ENCODE results near the gene EDIL3. TPM values are rescaled to one million over a fixed set of nuclear protein-coding genes. Genes with fewer than 3 reads are reported as not detected.

Gene EDIL3
- total and polyA plus RNA-seq, 10 of the 15 experiments (the other 5 are each of a cell fraction or from before 2014, with no cell fraction given) = 0.01 to 0.62 (median 0.20) TPM

DNA sequence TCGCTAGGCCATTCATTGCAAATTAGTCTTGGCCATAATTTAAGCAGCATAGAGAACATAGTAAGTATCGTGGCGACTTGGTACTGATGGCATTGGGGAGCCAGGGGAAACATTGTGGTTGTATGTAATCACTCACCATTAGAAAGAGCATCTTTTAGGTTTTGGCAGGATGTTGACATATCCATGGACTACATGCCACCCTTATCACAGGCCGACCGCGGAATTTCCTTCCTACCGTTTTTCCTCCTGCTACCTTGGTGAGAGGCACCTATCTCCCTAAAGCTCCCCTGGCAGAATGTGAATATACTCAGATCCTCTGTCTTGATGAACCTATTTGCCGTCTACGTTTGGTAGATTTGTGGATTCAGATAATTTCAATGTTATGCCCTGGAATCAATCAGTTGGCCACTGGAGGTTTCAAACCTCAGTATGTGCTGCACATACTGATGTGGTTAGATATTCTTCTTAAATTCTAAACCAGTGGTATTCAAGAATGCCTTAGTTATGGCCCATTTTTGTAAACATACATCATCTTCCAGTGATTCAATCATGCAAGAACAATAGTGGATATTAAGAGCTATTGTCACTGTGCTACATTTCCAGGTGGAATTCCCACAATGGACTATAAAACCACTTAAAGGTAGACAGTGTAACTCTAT, 393.0 kb downstream of the EDIL3 start:
- RAD21 ChIA-PET (ENCODE audit: unreplicated experiment) = no interaction called here

More for the DNA sequence above, 393.0 kb downstream of the EDIL3 start:
- 64% methylated on average over 9 of the region's 9 CpGs for WGBS (ENCODE audit: insufficient coverage, insufficient replicate concordance, low lambda C conversion rate, missing lambda C conversion rate)
- no peaks in the 10 kb centered on the region for H3K36me3 ChIP-seq (ENCODE audit: control insufficient read depth in 2 of 2, insufficient read depth in 2 of 2, low read length in 1 of 2)
- no peak overlapping the region for H2AFZ ChIP-seq (ENCODE audit: control insufficient read depth, low read depth, low read length)
- CTCF ChIA-PET = interaction anchor here (0.9 kb wide), 1 partner anchor 64 kb away, joined by 3 read pairs; no protein-coding TSS in a partner anchor
- no peaks in the 10 kb centered on the region for H3K9me3 ChIP-seq (replicated peaks; ENCODE audit: control insufficient read depth, insufficient read depth, low read length)
- in situ Hi-C loops (cut with MboI) (no loop called here), intact Hi-C loops (cut with micrococcal nuclease; ENCODE audit: unreplicated experiment) (no loop called here)
- no peak overlapping the region for H3K27ac ChIP-seq (ENCODE audit: control insufficient read depth, insufficient read depth)
- no peak overlapping the region for H3K4me3 ChIP-seq
- no peaks in the 10 kb centered on the region for H3K79me2 ChIP-seq (ENCODE audit: control insufficient read depth, insufficient read depth, low read length)
- DNase-seq (ENCODE audit: low read depth, low spot score) = no peak
- POLR2A ChIA-PET = no interaction called here
- ATAC-seq = no peak
- no TSS peak for BruUV-seq (replicated peaks)
- no peaks in the 10 kb centered on the region for H4K20me1 ChIP-seq (ENCODE audit: control insufficient read depth, insufficient read depth)
- H3K27me3 ChIP-seq (replicated peaks in 1 of 2; ENCODE audit: control insufficient read depth in 2 of 2, insufficient read depth in 2 of 2, low read length in 1 of 2) = no peaks in the 10 kb centered on the region
- SMC1A ChIA-PET (ENCODE audit: uncharacterized antibody, unreplicated experiment) = no interaction called here
- H3K4me1 ChIP-seq (ENCODE audit: control insufficient read depth, insufficient read depth, low read length) = no peaks in the 10 kb centered on the region
- H3K9ac ChIP-seq (ENCODE audit: control insufficient read depth, insufficient read depth, low read length) = no peak overlapping the region
- TF ChIP-seq, protein P1, sequence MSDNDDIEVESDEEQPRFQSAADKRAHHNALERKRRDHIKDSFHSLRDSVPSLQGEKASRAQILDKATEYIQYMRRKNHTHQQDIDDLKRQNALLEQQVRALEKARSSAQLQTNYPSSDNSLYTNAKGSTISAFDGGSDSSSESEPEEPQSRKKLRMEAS (IDR thresholded peaks at IDR 0.05; ENCODE audit: low read depth, low read length) = no peak
- no peak for TF ChIP-seq BACH1 (IDR thresholded peaks at IDR 0.05; ENCODE audit: borderline replicate concordance)
- no peak for TF ChIP-seq CHD4 (IDR thresholded peaks at IDR 0.05)
- TF ChIP-seq ZNF207 (IDR thresholded peaks at IDR 0.05; ENCODE audit: borderline replicate concordance) = no peak
- TF ChIP-seq HDAC6 (IDR thresholded peaks at IDR 0.05; ENCODE audit: unreplicated experiment) = no peak
- no peak for TF ChIP-seq FOXM1 (IDR thresholded peaks at IDR 0.05; ENCODE audit: low read depth, low read length)
- TF ChIP-seq, protein P2, sequence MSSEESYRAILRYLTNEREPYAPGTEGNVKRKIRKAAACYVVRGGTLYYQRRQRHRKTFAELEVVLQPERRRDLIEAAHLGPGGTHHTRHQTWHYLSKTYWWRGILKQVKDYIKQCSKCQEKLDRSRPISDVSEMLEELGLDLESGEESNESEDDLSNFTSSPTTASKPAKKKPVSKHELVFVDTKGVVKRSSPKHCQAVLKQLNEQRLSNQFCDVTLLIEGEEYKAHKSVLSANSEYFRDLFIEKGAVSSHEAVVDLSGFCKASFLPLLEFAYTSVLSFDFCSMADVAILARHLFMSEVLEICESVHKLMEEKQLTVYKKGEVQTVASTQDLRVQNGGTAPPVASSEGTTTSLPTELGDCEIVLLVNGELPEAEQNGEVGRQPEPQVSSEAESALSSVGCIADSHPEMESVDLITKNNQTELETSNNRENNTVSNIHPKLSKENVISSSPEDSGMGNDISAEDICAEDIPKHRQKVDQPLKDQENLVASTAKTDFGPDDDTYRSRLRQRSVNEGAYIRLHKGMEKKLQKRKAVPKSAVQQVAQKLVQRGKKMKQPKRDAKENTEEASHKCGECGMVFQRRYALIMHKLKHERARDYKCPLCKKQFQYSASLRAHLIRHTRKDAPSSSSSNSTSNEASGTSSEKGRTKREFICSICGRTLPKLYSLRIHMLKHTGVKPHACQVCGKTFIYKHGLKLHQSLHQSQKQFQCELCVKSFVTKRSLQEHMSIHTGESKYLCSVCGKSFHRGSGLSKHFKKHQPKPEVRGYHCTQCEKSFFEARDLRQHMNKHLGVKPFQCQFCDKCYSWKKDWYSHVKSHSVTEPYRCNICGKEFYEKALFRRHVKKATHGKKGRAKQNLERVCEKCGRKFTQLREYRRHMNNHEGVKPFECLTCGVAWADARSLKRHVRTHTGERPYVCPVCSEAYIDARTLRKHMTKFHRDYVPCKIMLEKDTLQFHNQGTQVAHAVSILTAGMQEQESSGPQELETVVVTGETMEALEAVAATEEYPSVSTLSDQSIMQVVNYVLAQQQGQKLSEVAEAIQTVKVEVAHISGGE (CRISPR knock-in tag; IDR thresholded peaks at IDR 0.05) = no peak
- TF ChIP-seq KLF5 (IDR thresholded peaks at IDR 0.05; ENCODE audit: partially characterized antibody) = no peak
- TF ChIP-seq, protein P3, sequence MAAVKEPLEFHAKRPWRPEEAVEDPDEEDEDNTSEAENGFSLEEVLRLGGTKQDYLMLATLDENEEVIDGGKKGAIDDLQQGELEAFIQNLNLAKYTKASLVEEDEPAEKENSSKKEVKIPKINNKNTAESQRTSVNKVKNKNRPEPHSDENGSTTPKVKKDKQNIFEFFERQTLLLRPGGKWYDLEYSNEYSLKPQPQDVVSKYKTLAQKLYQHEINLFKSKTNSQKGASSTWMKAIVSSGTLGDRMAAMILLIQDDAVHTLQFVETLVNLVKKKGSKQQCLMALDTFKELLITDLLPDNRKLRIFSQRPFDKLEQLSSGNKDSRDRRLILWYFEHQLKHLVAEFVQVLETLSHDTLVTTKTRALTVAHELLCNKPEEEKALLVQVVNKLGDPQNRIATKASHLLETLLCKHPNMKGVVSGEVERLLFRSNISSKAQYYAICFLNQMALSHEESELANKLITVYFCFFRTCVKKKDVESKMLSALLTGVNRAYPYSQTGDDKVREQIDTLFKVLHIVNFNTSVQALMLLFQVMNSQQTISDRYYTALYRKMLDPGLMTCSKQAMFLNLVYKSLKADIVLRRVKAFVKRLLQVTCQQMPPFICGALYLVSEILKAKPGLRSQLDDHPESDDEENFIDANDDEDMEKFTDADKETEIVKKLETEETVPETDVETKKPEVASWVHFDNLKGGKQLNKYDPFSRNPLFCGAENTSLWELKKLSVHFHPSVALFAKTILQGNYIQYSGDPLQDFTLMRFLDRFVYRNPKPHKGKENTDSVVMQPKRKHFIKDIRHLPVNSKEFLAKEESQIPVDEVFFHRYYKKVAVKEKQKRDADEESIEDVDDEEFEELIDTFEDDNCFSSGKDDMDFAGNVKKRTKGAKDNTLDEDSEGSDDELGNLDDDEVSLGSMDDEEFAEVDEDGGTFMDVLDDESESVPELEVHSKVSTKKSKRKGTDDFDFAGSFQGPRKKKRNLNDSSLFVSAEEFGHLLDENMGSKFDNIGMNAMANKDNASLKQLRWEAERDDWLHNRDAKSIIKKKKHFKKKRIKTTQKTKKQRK (IDR thresholded peaks at IDR 0.05; ENCODE audit: low read depth, low read length) = no peak
- TF ChIP-seq, protein P4, sequence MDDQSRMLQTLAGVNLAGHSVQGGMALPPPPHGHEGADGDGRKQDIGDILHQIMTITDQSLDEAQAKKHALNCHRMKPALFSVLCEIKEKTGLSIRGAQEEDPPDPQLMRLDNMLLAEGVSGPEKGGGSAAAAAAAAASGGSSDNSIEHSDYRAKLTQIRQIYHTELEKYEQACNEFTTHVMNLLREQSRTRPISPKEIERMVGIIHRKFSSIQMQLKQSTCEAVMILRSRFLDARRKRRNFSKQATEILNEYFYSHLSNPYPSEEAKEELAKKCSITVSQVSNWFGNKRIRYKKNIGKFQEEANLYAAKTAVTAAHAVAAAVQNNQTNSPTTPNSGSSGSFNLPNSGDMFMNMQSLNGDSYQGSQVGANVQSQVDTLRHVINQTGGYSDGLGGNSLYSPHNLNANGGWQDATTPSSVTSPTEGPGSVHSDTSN (IDR thresholded peaks at IDR 0.05; ENCODE audit: insufficient replicate concordance, low read depth, low read length) = no peak
- TF ChIP-seq SUZ12 (IDR thresholded peaks at IDR 0.05; ENCODE audit: unreplicated experiment) = no peak
- no peak for TF ChIP-seq NR2C1 (IDR thresholded peaks at IDR 0.05)
- TF ChIP-seq RBBP5 (conservative IDR thresholded peaks at IDR 0.05) = no peak
- no peak for TF ChIP-seq SMARCA5 (IDR thresholded peaks at IDR 0.05)
- no peak for TF ChIP-seq HDAC2 (IDR thresholded peaks at IDR 0.05)
- FAIRE-seq = no peak
- no peak overlapping the region for H3K4me2 ChIP-seq (ENCODE audit: control insufficient read depth, insufficient read depth)
